ENCODE data around the gene MYO1D.

The MYO1D gene

DNA sequence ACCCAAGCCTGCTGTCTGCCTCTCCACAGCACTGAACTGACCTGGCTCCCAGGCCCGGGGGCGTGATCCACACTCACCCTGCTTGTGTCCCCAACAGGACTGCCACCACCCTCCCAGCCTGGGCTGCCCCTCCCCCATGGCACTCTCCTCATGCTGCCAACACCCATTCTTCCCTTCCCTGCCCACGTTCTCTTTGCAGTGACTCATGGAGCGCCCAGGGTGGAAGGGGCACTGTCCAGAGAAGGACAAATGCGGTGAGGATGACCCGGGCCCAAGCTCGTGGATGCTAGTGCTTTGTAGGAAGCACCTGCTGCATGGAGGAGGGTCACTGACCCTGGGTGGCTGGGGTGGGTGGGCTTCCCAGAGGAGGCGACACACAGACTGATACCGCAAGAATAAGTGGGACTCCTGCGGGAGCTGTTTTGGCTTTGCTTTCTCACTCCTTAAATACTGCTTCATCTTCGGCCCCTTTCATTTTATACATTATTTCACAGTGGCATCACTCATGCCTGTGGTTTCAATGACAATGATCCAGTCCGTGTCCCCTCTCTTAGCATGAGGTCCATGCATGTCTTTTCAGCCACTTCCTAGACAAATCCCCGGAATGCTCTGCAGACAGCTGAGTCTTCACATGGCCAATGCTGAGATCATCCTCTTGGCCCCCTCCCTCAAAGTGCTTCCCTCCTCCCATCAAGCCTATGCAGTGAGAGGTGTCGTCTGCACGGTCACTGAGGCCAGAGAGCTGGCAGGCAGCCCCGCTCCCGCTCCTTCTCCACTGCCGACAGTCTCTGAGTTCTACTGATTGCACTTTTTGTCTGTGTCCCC lies 372.5 kb downstream of the MYO1D start:
- DNase-seq (no peak), ATAC-seq (no peak)

- DNase-seq: no peak
- peak; percentile 86 for ATAC-seq
Observed at GRCh38 chr17:32503251-32504165, 373.4 kb downstream of the MYO1D start.

- DNase-seq (no peak), ATAC-seq (no peak)
Observed at GRCh38 chr17:32502710-32503109, 374.2 kb downstream of the MYO1D start.

- ATAC-seq (no peak), DNase-seq (no peak)
Observed at GRCh38 chr17:32502013-32502412, 374.9 kb downstream of the MYO1D start.

GRCh38 chr17:32498391-32498790 lies 378.5 kb downstream of the MYO1D start:
- ATAC-seq: no peak
- DNase-seq: no peak

- DNase-seq: no peak
- no peak for ATAC-seq
Observed at GRCh38 chr17:32497431-32498205, 379.3 kb downstream of the MYO1D start.

- ATAC-seq (no peak), DNase-seq (no peak)
Observed at GRCh38 chr17:32496395-32497073, 380.4 kb downstream of the MYO1D start.

GRCh38 chr17:32495359-32496231 lies 381.3 kb downstream of the MYO1D start:
- ATAC-seq (no peak), DNase-seq (no peak)

- DNase-seq: no peak
- no peak for ATAC-seq
Observed at GRCh38 chr17:32494621-32495358, 382.1 kb downstream of the MYO1D start.

DNA sequence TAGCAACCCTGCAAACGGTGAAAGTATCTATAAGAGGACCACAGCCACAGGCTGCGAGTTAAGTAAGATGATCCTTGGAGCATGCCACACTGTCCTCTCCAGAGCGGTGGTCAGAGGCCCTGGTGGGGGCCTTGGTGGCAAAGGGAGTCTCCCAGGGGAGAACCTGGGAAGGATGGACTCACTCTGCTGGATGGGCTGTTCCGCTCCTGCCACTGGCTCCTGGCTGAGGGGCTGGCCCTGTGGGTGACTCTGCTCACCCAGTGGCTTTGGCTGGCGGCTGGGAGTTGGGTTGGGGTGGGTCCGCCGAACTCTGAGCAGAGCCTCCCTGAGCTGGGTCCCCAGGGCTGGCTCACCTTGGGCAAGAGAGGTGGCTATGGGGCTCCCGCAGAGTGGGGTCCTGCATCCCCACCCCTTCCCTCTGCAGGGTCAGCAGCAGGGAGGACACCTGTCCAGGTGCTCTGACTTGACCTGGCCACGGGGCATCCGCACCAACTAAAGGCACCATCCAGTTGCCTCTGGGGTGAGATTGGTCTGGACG lies 382.9 kb downstream of the MYO1D start:
- DNase-seq: no peak

DNA sequence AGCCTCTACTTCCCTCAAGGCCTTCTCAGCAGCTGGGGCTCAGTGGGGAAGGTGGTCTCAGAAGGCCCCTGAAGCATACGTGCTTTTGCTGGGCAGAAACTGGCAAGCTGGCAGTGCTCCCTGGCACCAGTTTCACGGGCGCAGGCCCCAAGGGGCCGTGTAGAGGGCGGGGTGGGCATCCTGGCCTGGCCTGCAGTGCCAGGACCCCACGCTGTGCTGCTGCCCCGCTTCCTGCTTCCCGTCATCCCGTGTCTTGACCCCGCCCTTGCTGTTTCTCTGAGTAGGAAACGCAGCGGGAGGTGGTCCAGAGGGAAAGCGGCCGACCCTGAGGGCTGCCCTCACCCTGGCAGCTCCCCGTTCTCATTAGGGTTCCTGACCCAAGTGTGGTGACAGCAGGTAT lies 383.4 kb downstream of the MYO1D start:
- no peak for DNase-seq
- no peak for ATAC-seq

More for the DNA sequence above, 382.9 kb downstream of the MYO1D start:
- no peak for ATAC-seq

- ATAC-seq: no peak
- no peak for DNase-seq
Observed at GRCh38 chr17:32492648-32493289, 384.2 kb downstream of the MYO1D start.

- DNase-seq (no peak), ATAC-seq (no peak)
Observed at GRCh38 chr17:32492264-32492589, 384.7 kb downstream of the MYO1D start.

DNA sequence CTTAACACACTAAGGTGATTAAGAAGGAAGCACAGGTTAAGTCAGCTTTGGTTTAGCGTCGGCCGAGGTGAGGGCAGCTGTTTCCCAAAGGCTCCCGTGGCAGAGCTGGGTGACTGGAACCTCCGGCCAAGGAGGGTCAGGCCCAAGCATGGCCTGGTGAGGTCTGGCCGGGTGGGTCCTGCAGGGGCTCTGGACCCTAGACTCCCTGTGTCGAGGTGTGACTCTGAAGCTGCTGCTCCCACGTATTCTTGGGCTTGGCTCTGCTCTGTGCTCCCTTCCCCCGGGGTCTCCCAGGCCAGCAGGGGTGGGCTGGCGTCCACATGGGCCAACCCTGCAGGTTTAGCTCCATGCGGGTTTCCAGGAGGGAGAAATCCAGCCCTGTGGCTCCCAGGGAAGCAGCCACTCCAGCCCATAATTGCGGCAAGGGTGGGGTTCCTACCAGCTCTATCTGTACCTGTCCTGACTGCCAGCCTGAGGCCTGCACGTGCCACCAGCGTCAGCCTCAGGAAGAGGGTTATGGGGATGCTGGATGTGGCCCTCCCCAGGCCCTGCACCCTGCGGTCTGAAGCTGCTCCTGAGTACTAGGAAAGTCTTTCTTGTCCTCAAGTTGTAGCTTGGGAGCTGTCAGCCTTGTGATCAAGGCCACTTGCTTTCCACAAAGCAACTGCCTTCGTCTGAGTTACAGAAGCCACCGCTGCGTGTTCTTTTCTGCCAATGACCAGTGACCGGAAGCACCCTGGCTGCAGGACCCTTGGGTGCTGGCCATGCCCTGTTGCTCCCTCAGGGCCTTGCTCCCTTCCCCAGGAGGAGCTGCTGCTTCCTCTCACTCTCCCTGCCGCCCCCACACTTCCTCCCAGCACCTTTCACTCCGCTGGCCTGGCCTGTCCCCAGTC lies 385.3 kb downstream of the MYO1D start:
- DNase-seq (peak; percentile 67), ATAC-seq (no peak)

DNA sequence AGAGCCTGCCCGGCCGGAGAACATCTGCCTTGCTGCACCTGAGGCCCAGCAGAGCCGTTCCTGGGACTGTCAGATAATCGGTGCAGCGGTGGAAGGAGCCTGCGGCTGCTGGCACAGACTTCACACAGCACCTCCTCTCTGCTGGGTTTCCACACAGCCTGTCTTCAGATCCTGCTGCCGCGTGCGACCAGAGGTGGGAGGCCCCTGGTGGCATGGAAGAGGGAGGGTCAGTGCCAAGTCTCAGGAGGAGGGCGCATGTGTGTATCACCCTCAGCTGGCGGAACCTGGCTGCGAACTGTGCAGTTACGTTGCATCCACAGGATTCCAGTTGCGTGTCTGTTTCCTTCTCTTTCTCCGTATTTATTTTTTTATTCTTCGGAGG lies 386.8 kb downstream of the MYO1D start:
- DNase-seq (peak; percentile 52), ATAC-seq (peak; percentile 12)

- DNase-seq: no peak
- ATAC-seq: no peak
Observed at GRCh38 chr17:32489320-32490100, 387.4 kb downstream of the MYO1D start.

- DNase-seq (no peak), ATAC-seq (no peak)
Observed at GRCh38 chr17:32488604-32489180, 388.2 kb downstream of the MYO1D start.
